ENCODE data around the gene SMARCA5.

SMARCA5 gene

DNA sequence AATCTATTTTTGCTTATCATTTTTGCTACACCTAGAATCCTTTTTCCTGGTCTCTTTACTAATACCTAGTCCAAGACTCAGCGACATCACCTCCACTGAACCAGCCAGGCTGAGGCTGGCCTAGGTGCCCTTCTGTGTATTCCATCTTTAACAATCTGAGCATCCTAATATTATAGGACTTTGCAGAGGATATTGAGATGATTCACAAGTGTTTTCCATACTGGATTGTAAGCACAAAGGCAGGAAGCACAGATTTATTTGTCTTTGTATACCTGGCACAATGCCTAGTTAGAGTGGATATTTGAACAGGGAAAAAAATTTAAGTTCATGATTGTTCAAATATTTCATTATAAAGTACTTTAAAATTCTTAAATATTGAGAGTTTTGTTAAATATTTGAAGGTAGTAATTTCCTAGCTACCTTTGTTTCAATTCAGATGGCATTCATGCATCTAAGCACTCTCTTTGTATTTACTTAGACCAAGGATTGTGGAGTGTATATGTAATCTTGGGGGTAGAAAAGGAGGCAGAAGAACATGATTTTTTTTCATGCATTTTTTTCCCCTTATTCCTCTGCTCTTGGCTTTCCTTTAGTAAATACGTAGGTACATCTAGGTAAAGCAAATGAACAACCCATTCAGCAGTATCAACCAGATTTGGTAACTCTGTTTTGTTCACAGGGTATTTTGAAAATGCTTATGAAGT is 18.4 kb downstream of the SMARCA5 start:
- DNase-seq = no peak

DNA sequence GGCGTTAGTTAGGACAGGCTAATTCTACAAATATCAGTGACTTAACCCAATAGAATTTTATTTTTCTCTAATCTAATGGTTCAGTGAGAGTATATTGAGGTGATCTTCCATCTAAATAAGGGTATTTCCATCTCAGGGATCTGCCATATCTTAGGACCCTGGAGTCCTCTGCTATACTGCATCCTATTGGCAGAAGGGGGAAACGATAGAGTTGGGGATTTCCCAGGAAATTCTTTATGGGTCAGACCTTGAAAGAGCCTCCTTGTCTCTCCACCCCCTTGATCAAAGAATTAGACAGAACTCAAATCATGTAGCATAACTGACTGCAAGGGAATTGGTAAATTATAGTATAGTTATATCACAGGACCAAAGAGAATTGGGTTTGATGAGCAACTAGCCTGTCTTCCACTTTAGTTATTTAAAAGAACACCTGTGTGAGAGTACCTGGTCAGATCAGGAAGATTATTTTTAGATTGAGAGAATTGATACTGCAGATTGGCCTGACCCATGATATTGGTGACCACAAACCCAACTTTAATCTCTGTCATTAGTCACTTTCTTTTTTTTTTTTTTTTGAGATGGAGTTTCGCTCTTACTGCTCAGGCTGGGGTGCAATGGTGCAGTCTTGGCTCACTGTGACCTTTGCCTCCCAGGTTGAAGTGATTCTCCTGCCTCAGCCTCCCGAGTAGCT is 25.6 kb downstream of the SMARCA5 start:
- no peak for DNase-seq

DNA sequence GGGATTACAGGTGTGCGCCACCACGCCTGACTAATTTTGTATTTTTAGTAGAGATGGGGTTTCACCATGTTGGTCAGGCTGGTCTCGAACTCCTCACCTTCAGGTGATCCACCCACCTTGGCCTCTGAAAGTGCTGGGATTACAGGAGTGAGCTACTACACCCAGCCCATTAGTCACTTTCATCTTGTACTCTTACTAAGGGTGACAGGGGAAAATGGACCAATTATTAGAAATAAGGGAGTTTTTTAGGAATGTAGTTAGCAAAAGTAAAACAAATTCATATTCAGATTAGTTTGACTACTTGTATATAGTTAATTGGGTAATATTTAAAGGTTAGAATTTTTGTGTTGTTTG is 26.1 kb downstream of the SMARCA5 start:
- no peak for DNase-seq

DNA sequence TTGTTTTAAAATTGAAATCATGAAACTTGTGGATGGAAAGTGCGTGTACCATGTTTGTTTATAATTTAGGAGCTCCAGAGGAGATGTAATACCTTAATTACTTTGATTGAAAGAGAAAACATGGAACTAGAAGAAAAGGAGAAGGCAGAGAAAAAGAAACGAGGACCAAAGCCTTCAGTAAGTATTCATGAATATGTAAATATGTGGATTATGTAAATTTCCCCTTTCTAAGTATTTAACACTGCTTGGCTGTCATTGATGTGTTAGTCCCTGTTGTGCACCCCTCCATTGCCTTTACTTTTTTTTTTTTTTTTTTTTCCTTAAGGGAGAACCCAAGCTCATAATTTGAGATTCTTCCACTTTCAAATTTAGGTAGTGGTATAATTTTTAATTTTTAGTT is 36.4 kb downstream of the SMARCA5 start:
- no peak for DNase-seq

DNA sequence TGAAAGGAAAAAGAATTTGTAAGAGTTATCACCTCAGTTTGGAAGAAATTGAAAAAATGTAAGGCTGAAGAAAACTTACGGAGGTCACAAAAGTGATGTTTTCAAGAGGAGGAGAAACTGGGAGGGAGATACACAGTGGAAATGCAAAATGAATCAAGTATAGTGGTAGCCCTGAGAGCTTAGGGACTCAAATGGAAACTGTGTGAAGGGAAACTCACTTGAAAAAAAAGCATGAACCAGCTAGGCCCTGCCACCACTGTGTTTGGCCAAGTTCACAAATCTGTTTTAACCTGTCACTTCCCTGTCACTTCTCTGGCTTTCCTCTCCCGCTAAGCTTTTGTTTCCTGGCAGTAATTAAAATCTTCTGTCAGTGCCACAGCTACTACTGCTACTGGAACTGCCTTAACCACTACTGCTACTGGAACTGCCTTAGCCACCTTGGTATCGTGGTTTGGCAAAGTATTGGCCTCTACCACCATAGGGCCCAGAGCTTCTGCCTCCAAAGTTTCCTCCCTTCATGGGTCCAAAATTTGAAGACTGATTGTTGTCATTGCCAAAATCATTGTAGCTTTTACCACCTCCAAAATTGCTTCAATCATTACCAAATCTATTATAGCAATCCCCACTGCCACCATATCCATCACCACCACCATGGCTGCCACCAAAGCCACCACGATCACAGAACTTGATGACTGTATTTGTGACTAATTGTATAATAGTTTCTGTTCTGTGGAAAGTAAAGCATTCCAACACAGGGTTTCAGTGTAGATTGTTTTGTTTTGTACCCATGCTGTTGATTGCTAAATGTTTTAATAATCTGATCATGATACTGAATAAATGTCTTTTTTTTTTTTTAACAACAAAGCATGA is 41.5 kb downstream of the SMARCA5 start:
- no peak for DNase-seq

DNA sequence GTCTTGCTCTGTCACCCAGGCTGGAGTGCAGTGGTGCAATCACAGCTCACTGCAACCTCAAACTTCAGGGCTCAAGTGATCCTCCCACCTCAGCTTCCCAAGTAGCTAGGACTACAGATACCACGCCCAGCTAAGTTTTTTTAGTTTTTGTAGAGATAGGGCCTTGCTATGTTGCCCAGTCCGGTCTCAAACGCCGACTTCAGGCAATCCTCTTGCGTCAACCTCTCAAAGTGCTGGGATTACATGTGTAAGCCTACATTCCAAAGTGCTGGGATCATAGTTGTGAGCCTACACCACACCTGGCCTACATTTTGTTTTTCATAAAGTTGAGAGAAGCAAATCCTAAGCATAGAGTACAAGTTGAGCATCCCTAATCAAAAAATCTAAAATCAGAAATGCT is 42.2 kb downstream of the SMARCA5 start:
- no peak for DNase-seq

DNA sequence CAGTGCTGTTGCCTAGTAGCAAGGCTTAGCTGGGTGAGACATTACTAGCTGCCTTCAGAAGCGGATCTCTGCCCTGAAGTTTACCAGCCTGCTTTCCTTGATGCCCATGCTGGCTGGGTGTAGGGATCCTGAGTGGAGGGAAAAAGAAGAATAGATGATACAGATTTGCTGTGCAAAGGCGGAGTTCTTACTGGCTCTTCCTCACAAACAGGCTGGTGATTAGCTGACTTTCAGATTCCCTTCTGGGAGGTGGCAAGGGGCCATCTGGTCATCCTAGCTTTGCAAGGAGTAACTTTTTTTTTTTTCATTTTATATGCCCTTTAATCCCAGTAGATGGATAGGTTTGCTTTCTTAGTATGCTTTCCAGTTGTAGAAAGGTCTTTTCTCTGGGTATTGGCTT is 44.8 kb downstream of the SMARCA5 start:
- no peak for DNase-seq

DNA sequence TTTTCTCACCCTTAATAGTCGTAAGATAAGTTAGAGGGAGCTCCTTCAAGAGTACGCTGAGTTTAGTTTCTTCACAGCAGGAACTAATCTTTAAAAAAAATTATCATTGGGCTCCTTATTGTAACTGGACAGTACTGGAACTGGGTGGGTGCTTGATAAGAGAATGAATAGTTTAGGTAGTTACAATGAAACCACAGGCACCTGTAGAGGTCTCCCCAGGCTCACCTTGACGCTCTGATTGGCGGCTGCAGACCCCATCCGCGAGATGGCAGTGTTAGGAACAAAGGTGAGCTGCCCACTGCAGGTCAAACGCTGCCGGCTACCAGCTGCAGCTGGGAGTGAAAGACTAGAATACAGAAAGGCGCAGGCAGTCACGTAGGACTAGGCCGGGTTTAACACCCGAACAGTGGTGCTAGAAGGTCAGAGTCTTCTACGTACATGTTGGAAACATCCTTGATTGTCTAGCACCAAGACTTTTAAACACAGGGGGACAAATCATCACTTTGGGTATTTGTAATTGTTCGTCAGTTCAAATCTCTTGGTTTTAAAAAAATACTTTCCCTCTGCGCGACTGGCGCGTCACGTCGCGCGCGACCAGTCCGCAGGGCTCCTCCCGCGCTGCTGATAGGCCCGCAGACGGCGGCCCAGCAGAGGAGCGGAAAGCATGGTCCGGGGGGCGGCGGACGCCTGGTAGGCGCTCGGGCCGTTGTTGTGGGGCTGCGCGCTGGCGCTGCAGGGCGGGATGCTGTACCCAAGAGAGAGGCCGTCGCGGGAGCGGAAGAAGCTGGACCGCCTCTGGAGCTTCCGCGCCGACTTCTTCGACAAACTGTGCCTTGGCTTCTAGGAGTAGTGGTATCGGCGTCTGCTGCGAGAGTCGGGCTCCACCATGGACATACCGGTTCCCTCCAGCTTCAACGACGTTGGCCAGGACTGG is 45.6 kb downstream of the SMARCA5 start:
- peak; percentile 10 to 26 for DNase-seq

DNA sequence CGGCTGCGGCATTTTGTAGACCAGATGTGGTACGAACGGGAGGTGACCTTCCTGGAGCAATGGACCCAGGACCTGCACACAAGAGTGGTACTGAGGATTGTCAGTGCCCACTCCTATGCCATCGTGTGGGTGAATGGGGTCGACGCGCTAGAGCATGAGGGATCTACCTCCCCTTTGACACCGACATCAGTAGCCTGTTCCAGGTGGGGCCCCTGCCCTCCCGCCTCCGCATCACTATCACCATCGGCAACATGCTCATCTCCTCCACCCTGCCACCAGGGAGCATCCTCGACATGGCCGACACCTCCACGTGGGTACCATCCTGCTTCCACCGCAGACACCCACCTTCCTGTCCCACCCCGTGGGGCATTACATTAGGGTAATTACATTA is 46.2 kb downstream of the SMARCA5 start:
- no peak for DNase-seq

DNA sequence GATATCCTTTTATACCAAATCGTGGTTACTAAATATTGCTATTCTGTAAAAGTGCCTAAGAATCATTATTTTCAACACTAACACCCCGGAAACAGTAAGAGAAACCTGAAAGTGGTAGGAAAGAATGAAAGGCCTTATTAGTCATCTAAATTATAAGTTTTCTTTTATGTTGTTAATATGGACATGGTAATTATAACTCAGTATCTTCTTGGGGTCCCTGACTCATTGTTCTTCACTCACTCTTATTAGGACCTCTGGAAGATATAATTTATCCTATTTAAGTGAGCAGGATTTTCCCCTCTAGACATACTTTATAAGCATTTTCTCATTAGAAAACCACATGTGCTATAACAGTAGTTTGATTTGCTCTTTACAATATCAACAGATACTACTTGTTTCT is 51.0 kb downstream of the SMARCA5 start:
- no peak for DNase-seq

DNA sequence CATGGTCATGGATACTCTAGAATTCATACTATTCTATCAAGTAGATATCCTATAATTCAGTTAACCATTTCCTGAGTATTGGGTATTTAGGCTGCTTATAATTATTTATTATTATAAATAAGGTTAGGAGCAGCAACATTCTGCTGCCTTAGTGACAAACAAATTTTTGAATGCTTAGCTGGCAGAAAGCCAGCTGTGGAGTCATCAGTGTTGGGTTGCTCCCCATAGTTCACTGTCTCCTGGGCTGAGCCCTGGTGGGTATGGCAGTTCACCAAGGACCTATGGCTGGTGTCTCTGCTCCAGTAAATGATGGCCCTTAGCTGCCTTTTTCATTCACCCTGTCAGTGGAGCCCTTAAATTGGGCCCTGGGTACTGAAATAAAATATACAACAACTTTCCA is 61.8 kb downstream of the SMARCA5 start:
- DNase-seq = no peak

DNA sequence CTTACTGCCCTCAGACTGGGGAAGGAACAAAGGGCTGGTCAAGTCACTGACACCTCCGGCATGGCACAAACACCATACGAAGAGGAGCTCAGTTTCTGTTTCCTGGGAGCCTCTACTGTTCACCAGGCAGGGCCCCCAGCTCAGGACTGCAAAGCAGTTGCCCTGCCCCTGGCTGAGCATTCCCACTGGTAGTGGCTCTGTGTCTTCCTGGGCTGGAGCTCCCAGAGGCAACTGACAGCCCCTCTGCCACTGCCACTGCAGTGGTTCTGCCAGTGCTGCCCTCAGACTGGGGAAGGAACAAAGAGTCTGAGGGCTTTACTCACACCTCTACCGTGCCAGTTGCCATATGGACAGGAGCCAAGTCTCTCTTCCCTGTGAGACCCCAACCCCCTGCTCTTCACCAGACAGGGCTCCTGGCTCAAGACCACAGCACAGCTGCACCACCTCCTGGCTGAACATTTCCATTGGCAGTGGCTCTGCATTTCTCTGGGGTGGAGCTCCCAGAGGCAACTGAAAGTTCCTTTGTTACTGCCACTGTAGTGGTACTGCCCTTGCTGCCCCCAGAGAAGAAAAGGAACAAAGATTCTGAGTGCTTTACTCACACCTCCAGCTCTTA is 67.9 kb downstream of the SMARCA5 start:
- DNase-seq = no peak

DNA sequence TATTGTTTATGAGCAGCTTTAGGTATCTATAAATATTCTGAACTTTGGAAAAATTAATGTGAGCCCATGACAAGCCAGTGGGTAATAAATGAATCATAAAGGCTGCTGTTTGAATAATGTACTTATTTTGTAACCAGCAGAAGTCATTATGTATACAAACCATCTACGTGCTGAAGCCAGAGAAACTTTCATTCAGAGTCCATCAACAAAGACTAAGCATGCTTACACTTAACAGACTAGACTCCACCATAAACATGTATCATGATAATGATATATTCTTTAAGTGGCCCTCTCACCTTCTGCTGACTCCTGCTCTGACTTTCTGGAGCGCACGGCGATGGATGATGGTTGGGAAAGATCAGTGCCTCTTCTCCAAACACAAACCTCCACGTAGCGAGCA is 72.0 kb downstream of the SMARCA5 start:
- no peak for DNase-seq

DNA sequence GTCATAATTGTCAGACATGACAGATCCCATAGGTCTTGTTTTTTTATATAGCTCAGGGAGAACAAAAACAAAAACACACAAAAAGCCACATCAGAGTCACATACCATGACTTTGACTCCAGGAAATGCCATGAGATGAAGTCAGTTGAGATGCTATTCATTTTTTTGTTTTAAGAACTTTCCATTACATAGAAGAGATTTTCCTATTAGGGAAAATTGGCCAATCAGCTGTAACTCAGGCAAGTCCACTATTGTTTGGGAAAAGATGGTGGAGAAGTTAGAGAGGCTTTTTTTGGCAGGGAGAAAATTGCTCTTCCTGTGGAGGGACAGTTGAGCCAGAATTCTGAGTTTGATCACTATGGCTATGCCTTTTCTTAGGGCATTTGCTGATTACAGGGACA is 72.6 kb downstream of the SMARCA5 start:
- no peak for DNase-seq

DNA sequence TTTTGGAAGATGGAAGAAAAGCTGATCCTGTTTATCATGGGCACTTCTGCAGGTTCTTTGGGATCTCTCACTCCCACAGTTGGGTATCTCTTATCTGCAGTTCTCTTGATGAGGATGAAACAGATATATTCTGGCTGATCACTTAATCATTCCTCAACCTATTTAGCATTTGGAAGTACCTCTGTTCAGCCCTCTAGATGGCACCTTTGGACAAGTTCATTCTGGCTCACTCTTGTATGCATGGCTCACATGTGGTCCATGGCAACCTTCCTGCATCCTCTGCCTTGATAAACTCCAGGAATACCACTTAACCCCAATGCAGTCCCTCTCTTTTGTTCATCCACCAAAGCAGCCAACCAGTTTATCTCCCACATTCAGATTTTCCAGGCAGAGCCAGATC is 74.2 kb downstream of the SMARCA5 start:
- DNase-seq = no peak

DNA sequence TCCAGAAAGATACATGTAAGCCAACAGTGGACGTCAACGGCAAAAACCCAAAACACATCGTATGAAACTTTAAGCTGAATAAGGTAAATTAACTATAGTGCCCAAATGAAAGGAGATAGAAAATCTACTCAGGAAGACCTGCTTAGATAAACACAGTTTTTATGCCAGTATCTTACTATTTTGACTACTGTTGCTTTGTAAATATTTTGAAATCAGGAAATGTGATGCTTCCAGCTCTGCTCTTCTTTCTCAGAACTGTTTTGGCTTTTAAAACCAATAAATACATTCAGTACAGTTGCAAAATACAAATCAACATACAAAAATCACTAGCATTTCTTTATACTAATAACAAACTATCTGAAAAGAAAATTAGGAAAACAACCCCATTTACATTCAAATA is 83.8 kb downstream of the SMARCA5 start:
- DNase-seq = no peak

DNA sequence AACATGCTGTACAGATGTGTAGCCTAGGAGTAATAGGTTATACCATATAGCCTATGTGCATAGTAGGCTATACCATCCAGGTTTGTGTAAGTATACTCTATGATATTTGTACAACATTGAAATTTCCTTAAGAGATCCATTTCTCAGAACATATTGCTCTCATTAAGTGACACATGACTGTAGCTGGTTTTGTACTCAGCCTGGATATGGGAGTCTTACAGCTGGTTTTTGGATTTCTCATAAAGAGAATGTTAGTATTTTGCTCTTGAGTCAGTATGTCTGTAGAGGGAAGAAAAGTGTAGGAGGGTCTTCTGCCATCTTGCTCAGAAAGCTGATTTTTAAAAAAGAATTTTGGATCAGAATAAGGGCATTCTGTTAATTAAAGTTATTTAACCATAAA is 85.3 kb downstream of the SMARCA5 start:
- DNase-seq = no peak

DNA sequence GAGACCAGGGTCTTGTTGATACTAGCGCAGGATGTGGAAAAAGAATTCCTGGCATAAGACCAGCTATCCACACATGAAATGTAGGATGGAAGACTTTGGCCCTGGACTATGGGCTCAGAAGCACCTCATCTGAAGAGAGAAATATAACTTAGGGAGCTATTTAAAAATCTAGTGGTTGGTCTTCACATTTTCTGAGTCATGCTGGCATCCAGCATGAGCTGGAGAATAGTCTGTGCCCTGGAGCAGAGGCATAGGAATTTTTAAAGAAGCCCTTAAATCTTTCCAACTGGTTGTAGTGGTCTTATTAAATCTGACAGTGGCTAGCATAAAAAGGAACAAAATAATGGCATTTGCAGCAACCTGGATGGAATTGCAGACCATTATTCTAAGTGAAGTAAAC is 86.3 kb downstream of the SMARCA5 start:
- DNase-seq = no peak

DNA sequence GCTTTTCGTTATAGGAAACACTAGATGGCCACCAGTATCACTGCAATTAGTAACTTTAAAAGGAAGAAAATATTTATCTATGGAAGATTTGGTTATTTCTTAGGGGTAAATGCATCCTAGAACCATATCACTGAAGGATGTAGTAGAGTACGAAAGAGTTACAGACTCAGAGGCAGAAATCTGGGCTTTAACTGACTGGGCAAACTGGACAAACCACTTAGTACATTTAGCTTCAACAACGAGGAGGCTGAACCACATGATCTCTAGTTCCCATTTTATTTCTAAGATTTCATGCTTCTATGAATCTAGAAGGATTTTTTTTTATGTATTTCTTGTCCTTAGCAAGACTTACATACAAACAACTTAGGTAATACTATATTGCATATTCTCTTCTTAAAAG is 93.0 kb downstream of the SMARCA5 start:
- no peak for DNase-seq

Data from bone marrow (tissue), 2 donors.